Duodenal mucosa (tissue), 2 donors: ENCODE measurements around the gene CACNA2D3.

Source experiments
- H3K27ac ChIP-seq: one replicate; pipeline ENCODE4 v1.7.0; 2013; ENCODE audit warnings: low read depth, low read length
- H3K27me3 ChIP-seq, 2 donors: one replicate each; pipeline ENCODE4 v1.7.0; 2013; ENCODE audit warnings: low read length in 2 of 2, control low read depth in 1 of 2; ENCODE audit not compliant: insufficient read depth in 2 of 2, control insufficient read depth in 1 of 2
- H3K36me3 ChIP-seq, 2 donors: one replicate each; pipeline ENCODE4 v1.7.0; 2013; ENCODE audit warnings: low read length in 2 of 2, control low read depth in 1 of 2; ENCODE audit not compliant: insufficient read depth in 2 of 2, control insufficient read depth in 1 of 2
- H3K4me1 ChIP-seq, 2 donors: one replicate each; pipeline ENCODE4 v1.7.0; 2013; ENCODE audit warnings: low read length in 2 of 2, control low read depth in 1 of 2; ENCODE audit not compliant: insufficient read depth in 2 of 2, control insufficient read depth in 1 of 2
- H3K4me3 ChIP-seq, 2 donors: one replicate each; pipeline ENCODE4 v1.7.0; 2013; ENCODE audit warnings: low read length in 2 of 2, low read depth in 1 of 2
- H3K9ac ChIP-seq, 2 donors: one replicate each; pipeline ENCODE4 v1.7.0; 2013; ENCODE audit warnings: low read length in 2 of 2, low read depth in 1 of 2
- H3K9me3 ChIP-seq, 2 donors: one replicate each; pipeline ENCODE4 v1.7.0; 2013; ENCODE audit warnings: low read length in 2 of 2, control low read depth in 1 of 2; ENCODE audit not compliant: control insufficient read depth in 1 of 2

Gene CACNA2D3

GRCh38 chr3:54426381-54426780 is 304.0 kb downstream of the CACNA2D3 start:
- Histone ChIP-seq H3K9me3 (no peaks in the 10 kb centered on the region), H3K36me3 (no peaks in the 10 kb centered on the region), H3K4me1 (no peaks in the 10 kb centered on the region), H3K27me3 (no peaks in the 10 kb centered on the region), H3K27ac (no peak overlapping the region), H3K4me3 (no peak overlapping the region), H3K9ac (no peak overlapping the region)

- H3K36me3 ChIP-seq: no peaks in the 10 kb centered on the region
- no peaks in the 10 kb centered on the region for H3K4me1 ChIP-seq
- no peaks in the 10 kb centered on the region for H3K27me3 ChIP-seq
- H3K9ac ChIP-seq: no peak overlapping the region
- no peak overlapping the region for H3K4me3 ChIP-seq
- no peak overlapping the region for H3K27ac ChIP-seq
- H3K9me3 ChIP-seq: no peaks in the 10 kb centered on the region
These were observed 305.1 kb downstream of the CACNA2D3 start for GRCh38 chr3:54427501-54427900.

GRCh38 chr3:54427941-54428871 is 305.9 kb downstream of the CACNA2D3 start:
- H3K36me3 ChIP-seq: no peaks in the 10 kb centered on the region
- no peaks in the 10 kb centered on the region for H3K9me3 ChIP-seq
- no peak overlapping the region for H3K27ac ChIP-seq
- H3K27me3 ChIP-seq: no peaks in the 10 kb centered on the region
- no peak overlapping the region for H3K4me3 ChIP-seq
- H3K4me1 ChIP-seq: no peaks in the 10 kb centered on the region
- no peak overlapping the region for H3K9ac ChIP-seq

GRCh38 chr3:54432975-54433374 is 310.6 kb downstream of the CACNA2D3 start:
- Histone ChIP-seq H3K27me3 (no peaks in the 10 kb centered on the region), H3K9me3 (no peaks in the 10 kb centered on the region), H3K9ac (no peak overlapping the region), H3K27ac (no peak overlapping the region), H3K4me1 (no peaks in the 10 kb centered on the region), H3K4me3 (no peak overlapping the region), H3K36me3 (no peaks in the 10 kb centered on the region)

GRCh38 chr3:54433846-54434245 is 311.5 kb downstream of the CACNA2D3 start:
- Histone ChIP-seq H3K36me3 (no peaks in the 10 kb centered on the region), H3K9ac (no peak overlapping the region), H3K27me3 (no peaks in the 10 kb centered on the region), H3K4me3 (no peak overlapping the region), H3K9me3 (no peaks in the 10 kb centered on the region), H3K27ac (no peak overlapping the region), H3K4me1 (no peaks in the 10 kb centered on the region)

GRCh38 chr3:54434756-54435155 is 312.4 kb downstream of the CACNA2D3 start:
- no peaks in the 10 kb centered on the region for H3K36me3 ChIP-seq
- no peak overlapping the region for H3K9ac ChIP-seq
- no peaks in the 10 kb centered on the region for H3K9me3 ChIP-seq

GRCh38 chr3:54437271-54437670 is 314.9 kb downstream of the CACNA2D3 start:
- H3K36me3 ChIP-seq: no peaks in the 10 kb centered on the region
- H3K27me3 ChIP-seq: no peaks in the 10 kb centered on the region
- H3K4me3 ChIP-seq: no peak overlapping the region
- H3K4me1 ChIP-seq: no peaks in the 10 kb centered on the region
- no peak overlapping the region for H3K9ac ChIP-seq
- no peak overlapping the region for H3K27ac ChIP-seq
- no peaks in the 10 kb centered on the region for H3K9me3 ChIP-seq

More at GRCh38 chr3:54434756-54435155, 312.4 kb downstream of the CACNA2D3 start:
- Histone ChIP-seq H3K4me1 (no peaks in the 10 kb centered on the region), H3K4me3 (no peak overlapping the region), H3K27me3 (no peaks in the 10 kb centered on the region), H3K27ac (no peak overlapping the region)

GRCh38 chr3:54443561-54444161 is 321.3 kb downstream of the CACNA2D3 start:
- Histone ChIP-seq H3K4me3 (no peak overlapping the region), H3K4me1 (peaks cover 0 to 2% of the 10 kb centered on the region in 2 donors), H3K27ac (no peak overlapping the region), H3K27me3 (no peaks in the 10 kb centered on the region), H3K36me3 (no peaks in the 10 kb centered on the region), H3K9ac (no peak overlapping the region), H3K9me3 (no peaks in the 10 kb centered on the region)

- H3K9ac ChIP-seq: no peak overlapping the region
- H3K4me1 ChIP-seq: peaks cover 0 to 2% of the 10 kb centered on the region in 2 donors
- no peak overlapping the region for H3K27ac ChIP-seq
- H3K27me3 ChIP-seq: no peaks in the 10 kb centered on the region
- no peaks in the 10 kb centered on the region for H3K36me3 ChIP-seq
- H3K9me3 ChIP-seq: no peaks in the 10 kb centered on the region
- no peak overlapping the region for H3K4me3 ChIP-seq
These were observed 323.3 kb downstream of the CACNA2D3 start for GRCh38 chr3:54445630-54446029.

- H3K9me3 ChIP-seq: no peaks in the 10 kb centered on the region
- no peak overlapping the region for H3K27ac ChIP-seq
These were observed 325.1 kb downstream of the CACNA2D3 start for GRCh38 chr3:54447427-54447826.

More at GRCh38 chr3:54447427-54447826, 325.1 kb downstream of the CACNA2D3 start:
- peaks cover 0 to 2% of the 10 kb centered on the region in 2 donors for H3K4me1 ChIP-seq
- H3K9ac ChIP-seq: no peak overlapping the region
- H3K27me3 ChIP-seq: no peaks in the 10 kb centered on the region
- no peaks in the 10 kb centered on the region for H3K36me3 ChIP-seq
- H3K4me3 ChIP-seq: no peak overlapping the region
